ENCODE measurements around the gene SMYD3. TPM values are rescaled to one million over a fixed set of nuclear protein-coding genes. Genes with fewer than 3 reads are reported as not detected.
"Not testable (repeated sequence)": the region's sequence is repeated elsewhere in the genome, so short reads cannot be mapped to it uniquely, and the experiment has no call there.

The SMYD3 gene
- total RNA-seq, 3 donors from 2014 or later, result 16.8 to 28.8 (median 19.5) TPM

DNA sequence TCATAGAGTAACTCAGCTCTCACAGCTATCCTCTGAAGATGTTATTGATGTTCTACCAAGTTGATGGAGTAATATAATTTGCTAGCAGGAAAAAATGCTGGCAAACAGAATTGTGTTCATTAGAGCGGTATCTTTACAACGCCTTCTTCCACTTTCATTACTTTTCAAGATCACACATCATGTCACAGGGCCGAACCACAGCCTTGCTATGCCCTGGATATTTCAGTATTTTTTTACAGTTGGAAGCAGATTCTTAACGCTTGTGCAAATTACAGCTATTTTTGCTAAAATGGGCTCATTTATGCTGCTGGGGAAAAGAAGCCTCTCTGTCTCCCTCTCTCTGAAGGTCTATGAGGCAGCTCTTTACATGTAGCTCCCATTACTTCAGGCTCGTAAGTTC, 720.1 kb downstream of the SMYD3 start:
- no peak for TF ChIP-seq POLR2A (IDR thresholded peaks at IDR 0.05)
- no peak for TF ChIP-seq POLR2AphosphoS5 (IDR thresholded peaks at IDR 0.05)
- TF ChIP-seq, protein P1, sequence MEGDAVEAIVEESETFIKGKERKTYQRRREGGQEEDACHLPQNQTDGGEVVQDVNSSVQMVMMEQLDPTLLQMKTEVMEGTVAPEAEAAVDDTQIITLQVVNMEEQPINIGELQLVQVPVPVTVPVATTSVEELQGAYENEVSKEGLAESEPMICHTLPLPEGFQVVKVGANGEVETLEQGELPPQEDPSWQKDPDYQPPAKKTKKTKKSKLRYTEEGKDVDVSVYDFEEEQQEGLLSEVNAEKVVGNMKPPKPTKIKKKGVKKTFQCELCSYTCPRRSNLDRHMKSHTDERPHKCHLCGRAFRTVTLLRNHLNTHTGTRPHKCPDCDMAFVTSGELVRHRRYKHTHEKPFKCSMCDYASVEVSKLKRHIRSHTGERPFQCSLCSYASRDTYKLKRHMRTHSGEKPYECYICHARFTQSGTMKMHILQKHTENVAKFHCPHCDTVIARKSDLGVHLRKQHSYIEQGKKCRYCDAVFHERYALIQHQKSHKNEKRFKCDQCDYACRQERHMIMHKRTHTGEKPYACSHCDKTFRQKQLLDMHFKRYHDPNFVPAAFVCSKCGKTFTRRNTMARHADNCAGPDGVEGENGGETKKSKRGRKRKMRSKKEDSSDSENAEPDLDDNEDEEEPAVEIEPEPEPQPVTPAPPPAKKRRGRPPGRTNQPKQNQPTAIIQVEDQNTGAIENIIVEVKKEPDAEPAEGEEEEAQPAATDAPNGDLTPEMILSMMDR (IDR thresholded peaks at IDR 0.05), result no peak
- DNase-seq (ENCODE audit: low spot score in 2 of 2), result no peak
- H3K36me3 ChIP-seq, result no peaks in the 10 kb centered on the region
- H3K27ac ChIP-seq, result no peak overlapping the region
- H3K4me3 ChIP-seq, result no peak overlapping the region
- H3K27me3 ChIP-seq, result no peaks in the 10 kb centered on the region
- H3K4me1 ChIP-seq, result no peaks in the 10 kb centered on the region
- no peaks in the 10 kb centered on the region for H3K9me3 ChIP-seq
- intact Hi-C loops (cut with DNase I; ENCODE audit: low total_unique reads), result no loop called here

DNA sequence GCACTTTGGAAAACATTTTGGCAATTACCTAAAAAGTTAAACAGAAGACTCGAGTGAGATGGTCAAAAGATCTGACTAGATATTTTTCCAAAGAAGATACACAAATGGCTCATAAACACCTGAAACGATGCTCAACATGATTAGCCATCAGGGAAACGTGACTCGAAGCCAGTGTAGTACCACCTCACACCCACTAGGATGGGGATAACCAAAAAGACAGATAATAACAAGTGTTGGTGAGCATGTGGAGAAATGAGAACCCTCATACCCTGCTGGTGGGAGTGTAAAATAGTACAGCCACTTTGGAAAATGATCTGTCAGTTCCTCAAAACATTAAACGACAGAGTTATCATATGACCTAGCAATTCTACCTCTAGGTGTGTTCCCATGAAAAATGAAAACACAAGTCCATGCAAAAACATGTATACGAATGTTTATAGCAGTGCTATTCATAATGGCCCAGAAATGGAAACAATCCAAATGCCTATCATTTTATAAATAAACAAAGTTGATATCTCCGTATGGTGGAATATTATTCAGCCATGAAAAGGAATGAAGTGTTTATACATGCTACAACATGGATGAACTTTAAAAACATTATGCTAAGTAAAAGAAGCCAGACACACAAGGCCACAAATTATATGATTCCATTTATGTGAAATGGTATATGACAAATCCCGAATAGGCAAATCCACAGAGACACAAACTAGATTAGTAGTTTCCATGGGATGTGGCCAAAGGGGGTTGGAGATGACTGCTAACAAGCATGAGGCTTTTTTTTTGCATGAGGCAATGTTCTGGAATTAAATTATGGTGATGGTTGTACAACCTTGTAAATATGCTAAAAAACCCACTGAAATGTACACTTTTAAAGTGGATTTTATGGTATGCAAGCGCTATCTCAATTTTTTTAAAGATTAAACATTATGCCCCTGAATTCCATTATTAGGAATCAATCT, 727.0 kb downstream of the SMYD3 start:
- no peaks in the 10 kb centered on the region for H3K27me3 ChIP-seq
- no peak overlapping the region for H3K4me3 ChIP-seq
- H3K9me3 ChIP-seq, result no peaks in the 10 kb centered on the region
- no peak for DNase-seq (ENCODE audit: low spot score in 2 of 2)
- no peaks in the 10 kb centered on the region for H3K36me3 ChIP-seq
- H3K4me1 ChIP-seq, result no peaks in the 10 kb centered on the region
- H3K27ac ChIP-seq, result no peak overlapping the region
- TF ChIP-seq POLR2AphosphoS5 (IDR thresholded peaks at IDR 0.05) (no peak), POLR2A (IDR thresholded peaks at IDR 0.05) (no peak)
- TF ChIP-seq, protein P1 (IDR thresholded peaks at IDR 0.05), result no peak
- intact Hi-C loops (cut with DNase I; ENCODE audit: low total_unique reads), result no loop called here

DNA sequence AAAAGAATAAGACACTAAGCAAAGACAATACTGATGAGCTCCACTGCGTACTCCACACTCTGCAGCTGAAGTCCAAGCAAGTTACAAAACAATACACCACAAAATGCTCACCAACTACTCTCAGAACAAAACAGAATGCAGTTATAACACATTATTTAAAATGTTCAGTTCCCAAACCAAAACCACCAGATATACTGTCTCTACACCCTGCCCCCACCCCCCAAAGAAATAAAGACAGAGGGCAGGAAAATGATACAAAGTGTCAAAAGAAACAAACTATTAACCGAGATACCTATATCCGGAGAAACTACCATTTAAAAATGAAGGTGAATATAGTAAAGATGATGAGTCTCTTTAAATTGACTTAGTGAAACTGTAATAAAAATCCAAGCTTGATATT, 729.3 kb downstream of the SMYD3 start:
- Histone ChIP-seq H3K27ac (no peak overlapping the region), H3K36me3 (no peaks in the 10 kb centered on the region), H3K4me3 (no peak overlapping the region), H3K27me3 (no peaks in the 10 kb centered on the region), H3K9me3 (no peaks in the 10 kb centered on the region), H3K4me1 (no peaks in the 10 kb centered on the region)
- no peak for DNase-seq (ENCODE audit: low spot score in 2 of 2)
- TF ChIP-seq POLR2AphosphoS5 (IDR thresholded peaks at IDR 0.05) (no peak), POLR2A (IDR thresholded peaks at IDR 0.05) (no peak)
- TF ChIP-seq, protein P1 (IDR thresholded peaks at IDR 0.05), result no peak
- intact Hi-C loops (cut with DNase I; ENCODE audit: low total_unique reads), result no loop called here

DNA sequence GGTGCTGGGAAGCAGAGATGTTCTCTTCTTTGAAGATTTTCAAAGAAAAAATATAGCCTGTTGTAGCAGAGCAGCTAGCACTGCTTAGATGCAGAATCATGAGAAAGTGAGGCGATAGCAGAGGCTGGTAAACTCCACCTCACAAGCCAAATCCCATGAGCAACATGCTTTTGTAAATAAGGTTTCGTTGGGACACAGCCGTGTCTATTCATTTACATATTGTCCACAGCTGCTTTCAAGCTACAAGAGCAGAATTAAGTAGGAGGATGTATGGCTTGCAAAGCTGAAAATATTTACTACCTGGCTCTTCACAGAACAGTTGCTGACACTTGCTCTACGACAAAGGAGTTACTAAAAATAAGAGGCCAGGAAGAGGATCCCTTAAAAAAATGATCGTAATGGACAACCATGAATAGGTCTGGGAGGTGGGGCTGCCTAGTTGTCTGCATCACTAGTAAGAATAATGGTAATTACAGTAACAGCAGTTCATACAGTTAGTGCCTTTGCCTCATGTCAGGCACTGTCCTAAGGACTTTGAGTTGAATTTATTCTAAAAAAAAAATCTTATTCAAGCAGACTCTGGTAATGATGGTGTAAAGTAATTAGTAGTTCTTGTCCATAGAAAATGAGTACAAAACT, 730.3 kb downstream of the SMYD3 start:
- H3K9me3 ChIP-seq, result no peaks in the 10 kb centered on the region
- DNase-seq (ENCODE audit: low spot score in 2 of 2), result no peak
- H3K27ac ChIP-seq, result no peak overlapping the region
- TF ChIP-seq, protein P1 (IDR thresholded peaks at IDR 0.05), result no peak
- TF ChIP-seq POLR2A (IDR thresholded peaks at IDR 0.05) (no peak), POLR2AphosphoS5 (IDR thresholded peaks at IDR 0.05) (no peak)
- H3K27me3 ChIP-seq, result no peaks in the 10 kb centered on the region
- H3K36me3 ChIP-seq, result no peaks in the 10 kb centered on the region
- H3K4me3 ChIP-seq, result no peak overlapping the region
- no peaks in the 10 kb centered on the region for H3K4me1 ChIP-seq
- intact Hi-C loops (cut with DNase I; ENCODE audit: low total_unique reads), result no loop called here

DNA sequence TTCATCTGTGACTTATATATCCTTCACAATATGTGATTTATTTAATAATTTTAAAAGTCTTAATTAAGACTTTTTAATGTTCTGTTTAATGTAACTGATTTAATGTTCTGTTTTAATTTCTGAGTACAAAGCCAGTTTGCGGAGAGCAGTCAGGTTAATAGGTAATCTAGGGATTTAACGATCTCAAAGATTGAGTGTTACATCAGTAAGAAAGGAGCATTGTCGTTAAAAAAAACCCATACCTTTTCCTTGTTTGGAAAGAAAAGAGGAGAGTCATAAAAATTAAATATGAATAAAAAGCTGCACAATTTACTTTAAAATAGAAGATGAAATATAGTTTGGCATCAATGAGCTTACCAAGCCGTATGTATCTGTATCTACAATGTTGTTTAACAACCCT, 730.9 kb downstream of the SMYD3 start:
- Histone ChIP-seq H3K27me3 (no peaks in the 10 kb centered on the region), H3K27ac (no peak overlapping the region), H3K4me3 (no peak overlapping the region), H3K36me3 (no peaks in the 10 kb centered on the region), H3K9me3 (no peaks in the 10 kb centered on the region), H3K4me1 (no peaks in the 10 kb centered on the region)
- intact Hi-C loops (cut with DNase I; ENCODE audit: low total_unique reads), result no loop called here
- TF ChIP-seq, protein P1 (IDR thresholded peaks at IDR 0.05), result no peak
- TF ChIP-seq POLR2AphosphoS5 (IDR thresholded peaks at IDR 0.05) (no peak), POLR2A (IDR thresholded peaks at IDR 0.05) (no peak)
- no peak for DNase-seq (ENCODE audit: low spot score in 2 of 2)

DNA sequence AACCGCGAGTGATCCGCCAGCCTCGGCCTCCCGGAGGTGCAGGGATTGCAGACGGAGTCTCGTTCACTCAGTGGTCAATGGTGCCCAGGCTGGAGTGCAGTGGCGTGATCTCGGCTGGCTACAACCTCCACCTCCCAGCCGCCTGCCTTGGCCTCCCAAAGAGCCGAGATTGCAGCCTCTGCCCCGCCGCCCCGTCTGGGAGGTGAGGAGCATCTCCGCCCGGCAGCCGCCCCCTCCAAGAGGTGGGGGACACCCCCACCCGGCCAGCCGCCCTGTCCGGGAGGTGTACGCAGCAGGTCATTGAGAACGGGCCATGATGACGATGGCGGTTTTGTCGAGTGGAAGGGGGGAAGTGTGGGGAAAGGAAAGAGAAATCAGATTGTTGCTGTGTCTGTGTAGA, 732.1 kb downstream of the SMYD3 start:
- H3K36me3 ChIP-seq; H3K27me3 ChIP-seq; DNase-seq (ENCODE audit: low spot score in 2 of 2); H3K4me3 ChIP-seq; H3K27ac ChIP-seq; H3K9me3 ChIP-seq; intact Hi-C loops (cut with DNase I; ENCODE audit: low total_unique reads); H3K4me1 ChIP-seq: not testable (repeated sequence)
